Astrocyte (in vitro differentiated cells and primary cell): ENCODE results near the gene RPL10A.

Experiments used
- CTCF ChIP-seq: IDR thresholded peaks from 2 replicates; pipeline ENCODE4 v1.5.1; 2011; ENCODE audit warnings: low read depth, mild to moderate bottlenecking, inconsistent platforms, low read length, moderate library complexity; ENCODE audit not compliant: insufficient read depth
- EZH2 ChIP-seq: IDR thresholded peaks from 2 replicates; pipeline ENCODE4 v1.6.1; 2012; ENCODE audit warnings: mild to moderate bottlenecking, low read length, inconsistent platforms; ENCODE audit not compliant: insufficient read depth

GRCh38 chr6:35443341-35444030, 24.7 kb upstream of the RPL10A start:
- no peak for TF ChIP-seq CTCF
- no peak for TF ChIP-seq EZH2
